Endothelial cell of umbilical vein (primary cell): ENCODE results near the gene NEB. TPM values are rescaled to one million over a fixed set of nuclear protein-coding genes. Genes with fewer than 3 reads are reported as not detected.

Experiments
- BruUV-seq: library from RNA; stranded (reverse); fragments of 400-500 nt; replicated peaks from 2 replicates; lab custom pipeline; 2021; lab: Mats Ljungman, UMichigan
- CTCF ChIA-PET: fragments of 300-600, 350-600 bp; sonication (Branson Sonifier 250); formaldehyde crosslinking; loops from one replicate; lab custom pipeline; 2021; ENCODE audit warnings: antibody characterized with exemption, inconsistent platforms; lab: Charles Lee
- POLR2A ChIA-PET: fragments of 300-600, 350-600 bp; sonication (Branson Sonifier 250); formaldehyde crosslinking; loops from one replicate; lab custom pipeline; 2021; ENCODE audit warnings: antibody characterized with exemption, inconsistent platforms; lab: Charles Lee
- DNase-seq: peaks from one replicate; pipeline ENCODE4 v3.0.0-alpha.2; 2011; ENCODE audit warnings: low read depth, low spot score
- FAIRE-seq: peaks from 2 replicates; lab custom pipeline; 2011; peaks lifted over from hg19 to GRCh38; lab: Jason Lieb, UNC
- H2AFZ ChIP-seq: 2 replicates; pipeline ENCODE4 v1.6.0; 2012; ENCODE audit warnings: low read depth, low read length, control low read depth, inconsistent platforms
- H3K27ac ChIP-seq: 2 replicates; pipeline ENCODE4 v1.5.1; 2011; ENCODE audit warnings: low read depth, mild to moderate bottlenecking, control low read depth, low read length, moderate library complexity; ENCODE audit not compliant: insufficient read depth
- H3K27me3 ChIP-seq, 2 experiments: 2 replicates each; pipeline versions ENCODE4 v1.6.0 to v1.6.1; 2011; ENCODE audit warnings: low read length in 2 of 2, mixed read lengths in 1 of 2; ENCODE audit not compliant: control insufficient read depth in 2 of 2, insufficient read depth in 2 of 2
- H3K36me3 ChIP-seq, 2 experiments: 2 replicates in 1 of 2; 3 replicates in 1 of 2; pipeline ENCODE4 v1.5.1; 2011; ENCODE audit warnings: low read length in 2 of 2, mild to moderate bottlenecking in 1 of 2, moderate library complexity in 1 of 2; ENCODE audit not compliant: control insufficient read depth in 2 of 2, insufficient read depth in 2 of 2; ENCODE audit errors: extremely low read depth in 1 of 2
- H3K4me1 ChIP-seq: 3 replicates; pipeline ENCODE4 v1.5.1; 2011; ENCODE audit warnings: mild to moderate bottlenecking, low read length; ENCODE audit not compliant: control insufficient read depth, insufficient read depth; ENCODE audit errors: extremely low read depth
- H3K4me2 ChIP-seq: 2 replicates; pipeline ENCODE4 v1.6.1; 2011; ENCODE audit warnings: low read length, control low read depth, mixed read lengths; ENCODE audit not compliant: insufficient read depth
- H3K4me3 ChIP-seq, 3 experiments: fragments of 200-600 bp in 1 of 3; sonication (generic), shearing (Covaris generic) in 1 of 3; replicated peaks in 1 of 3; 2 replicates each; pipeline ENCODE4 v1.5.1; 2011 to 2016; ENCODE audit warnings: control low read depth in 3 of 3, low read length in 3 of 3, mild to moderate bottlenecking in 2 of 3, inconsistent platforms in 1 of 3, low read depth in 1 of 3, moderate library complexity in 1 of 3; ENCODE audit not compliant: insufficient read depth in 1 of 3
- H3K79me2 ChIP-seq: 2 replicates; pipeline ENCODE4 v1.6.0; 2012; ENCODE audit warnings: low read length, inconsistent platforms; ENCODE audit not compliant: control insufficient read depth, insufficient read depth
- H3K9ac ChIP-seq: replicated peaks from 2 replicates; pipeline ENCODE3; 2011; ENCODE audit warnings: low read length, control low read depth; ENCODE audit not compliant: insufficient read depth; ENCODE audit errors: extremely low read depth
- H3K9me1 ChIP-seq: replicated peaks from 3 replicates; pipeline ENCODE4 v1.6.0; 2011; ENCODE audit warnings: mild to moderate bottlenecking, low read length; ENCODE audit not compliant: control insufficient read depth, insufficient read depth; ENCODE audit errors: extremely low read depth
- H3K9me3 ChIP-seq: replicated peaks from 2 replicates; pipeline ENCODE4 v1.5.1; 2012; ENCODE audit warnings: low read length, inconsistent platforms; ENCODE audit not compliant: control insufficient read depth, insufficient read depth
- H4K20me1 ChIP-seq: replicated peaks from 2 replicates; pipeline ENCODE3; 2011; ENCODE audit warnings: mild to moderate bottlenecking, low read length; ENCODE audit not compliant: control insufficient read depth, insufficient read depth; ENCODE audit errors: extremely low read depth
- EZH2 ChIP-seq: IDR thresholded peaks from 2 replicates; pipeline ENCODE4 v1.6.1; 2012; ENCODE audit warnings: borderline replicate concordance, low read depth, mild to moderate bottlenecking, moderate library complexity, low read length, inconsistent platforms; ENCODE audit not compliant: severe bottlenecking
- FOS ChIP-seq: IDR thresholded peaks from 2 replicates; pipeline ENCODE4 v1.6.1; 2011; ENCODE audit warnings: mild to moderate bottlenecking, low read length, moderate library complexity, borderline replicate concordance; ENCODE audit not compliant: insufficient read depth
- GATA2 ChIP-seq: IDR thresholded peaks from 2 replicates; pipeline ENCODE4 v1.7.0; 2011; ENCODE audit warnings: low read depth, mild to moderate bottlenecking, moderate library complexity, mixed read lengths, low read length; ENCODE audit not compliant: insufficient read length, insufficient read depth
- JUN ChIP-seq: IDR thresholded peaks from 2 replicates; pipeline ENCODE4 v1.6.1; 2011; ENCODE audit warnings: borderline replicate concordance, low read depth; ENCODE audit not compliant: insufficient read length, insufficient read depth
- MAX ChIP-seq: IDR thresholded peaks from 2 replicates; pipeline ENCODE4 v1.6.1; 2011; ENCODE audit not compliant: insufficient read depth, insufficient read length
- MYC ChIP-seq: IDR thresholded peaks from one replicate; pipeline ENCODE4 v1.6.1; 2011; ENCODE audit warnings: mild to moderate bottlenecking, low read depth, low read length
- POLR2A ChIP-seq: IDR thresholded peaks from 2 replicates; pipeline ENCODE4 v1.6.1; 2012; ENCODE audit warnings: low read depth, mild to moderate bottlenecking, control low read depth, low read length
- POLR2AphosphoS5 ChIP-seq: IDR thresholded peaks from 2 replicates; pipeline ENCODE4 v1.6.1; 2012; ENCODE audit warnings: low read depth, mild to moderate bottlenecking, control low read depth, low read length, moderate library complexity; ENCODE audit not compliant: insufficient read depth
- dilution Hi-C: fragments of 300-500 bp; cut with MboI; formaldehyde crosslinking; loops from one replicate; pipeline ENCODE4 v1.15.0; 2019; ENCODE audit warnings: low sequenced_read_pairs; ENCODE audit not compliant: extremely low pct_ligation_motif_present
- intact Hi-C: fragments of 100-400 bp; cut with micrococcal nuclease; formaldehyde crosslinking; loops from one replicate; pipeline ENCODE4 v1.10.0; 2022
- polyA plus RNA-seq, 4 experiments: library from polyadenylated mRNA; depleted of rRNA in 3 of 4; stranded (reverse) in 3 of 4; unstranded in 1 of 4; fragments of >200 nt; gene quantifications; 2 replicates each; pipeline versions ENCODE4 v1.2.1 to v1.2.3, GENCODE V29; 2011 to 2012; ENCODE audit warnings: missing spikeins in 1 of 4
- total RNA-seq: library from RNA; stranded (reverse); gene quantifications from 2 replicates; pipeline ENCODE4 v1.2.3, GENCODE V29; 2021
- TF ChIP-seq, protein P1 (sequence below), 2 donors: IDR thresholded peaks; 1 replicate in 1 of 2; 2 replicates in 1 of 2; pipeline ENCODE4 v1.5.1; 2011; ENCODE audit warnings: low read length in 2 of 2, mild to moderate bottlenecking in 2 of 2, moderate library complexity in 2 of 2, control low read depth in 1 of 2, inconsistent platforms in 1 of 2, low read depth in 1 of 2; ENCODE audit not compliant: insufficient read depth in 1 of 2; ENCODE audit errors: extremely low read depth in 1 of 2

NEB gene
- total and polyA plus RNA-seq, 2 donors (not counting 3 experiments of a cell fraction or from before 2014, with no cell fraction given): 0.84 to 1.8 TPM

- H3K4me1 ChIP-seq: peaks cover 5% of the 10 kb centered on the region
These were observed 40.9 kb upstream of the NEB start for GRCh38 chr2:151775057-151775740.

GRCh38 chr2:151774506-151774905 is 40.2 kb upstream of the NEB start:
- Histone ChIP-seq H3K9me1 (no peaks in the 10 kb centered on the region), H3K4me3 (no peak overlapping the region), H3K36me3 (peaks cover 0 to 7% of the 10 kb centered on the region in 2 experiments), H2AFZ (no peak overlapping the region), H3K9me3 (no peaks in the 10 kb centered on the region), H3K79me2 (no peaks in the 10 kb centered on the region), H3K27ac (peak overlapping the region; percentile 11), H3K9ac (peak overlapping the region; percentile 3), H3K27me3 (no peaks in the 10 kb centered on the region), H3K4me1 (peaks cover 5% of the 10 kb centered on the region), H4K20me1 (no peaks in the 10 kb centered on the region), H3K4me2 (peak overlapping the region; percentile 47)
- CTCF ChIA-PET: no interaction called here
- DNase-seq (peak; percentile 67), FAIRE-seq (peak; percentile 67)
- BruUV-seq: no TSS peak
- intact Hi-C loops: loop anchor here (5.0 kb wide), 1 partner anchor 272 kb away; no protein-coding TSS in a partner anchor
- TF ChIP-seq FOS (peak; percentile 81), POLR2A (no peak), MYC (no peak), GATA2 (no peak), EZH2 (no peak), JUN (peak; percentile 71), MAX (no peak), POLR2AphosphoS5 (no peak)
- TF ChIP-seq, protein P1, sequence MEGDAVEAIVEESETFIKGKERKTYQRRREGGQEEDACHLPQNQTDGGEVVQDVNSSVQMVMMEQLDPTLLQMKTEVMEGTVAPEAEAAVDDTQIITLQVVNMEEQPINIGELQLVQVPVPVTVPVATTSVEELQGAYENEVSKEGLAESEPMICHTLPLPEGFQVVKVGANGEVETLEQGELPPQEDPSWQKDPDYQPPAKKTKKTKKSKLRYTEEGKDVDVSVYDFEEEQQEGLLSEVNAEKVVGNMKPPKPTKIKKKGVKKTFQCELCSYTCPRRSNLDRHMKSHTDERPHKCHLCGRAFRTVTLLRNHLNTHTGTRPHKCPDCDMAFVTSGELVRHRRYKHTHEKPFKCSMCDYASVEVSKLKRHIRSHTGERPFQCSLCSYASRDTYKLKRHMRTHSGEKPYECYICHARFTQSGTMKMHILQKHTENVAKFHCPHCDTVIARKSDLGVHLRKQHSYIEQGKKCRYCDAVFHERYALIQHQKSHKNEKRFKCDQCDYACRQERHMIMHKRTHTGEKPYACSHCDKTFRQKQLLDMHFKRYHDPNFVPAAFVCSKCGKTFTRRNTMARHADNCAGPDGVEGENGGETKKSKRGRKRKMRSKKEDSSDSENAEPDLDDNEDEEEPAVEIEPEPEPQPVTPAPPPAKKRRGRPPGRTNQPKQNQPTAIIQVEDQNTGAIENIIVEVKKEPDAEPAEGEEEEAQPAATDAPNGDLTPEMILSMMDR (IDR thresholded peaks at IDR 0.05; ENCODE audit: extremely low read depth in 1 of 2, insufficient read depth in 1 of 2, low read depth in 1 of 2, low read length in 2 of 2): no peak
- dilution Hi-C loops: no loop called here
- POLR2A ChIA-PET: no interaction called here

More at GRCh38 chr2:151775057-151775740, 40.9 kb upstream of the NEB start:
- Histone ChIP-seq H3K9me1 (no peaks in the 10 kb centered on the region), H3K79me2 (no peaks in the 10 kb centered on the region), H3K9me3 (no peaks in the 10 kb centered on the region), H4K20me1 (no peaks in the 10 kb centered on the region), H2AFZ (no peak overlapping the region), H3K27ac (peak overlapping the region; percentile 11), H3K4me2 (peak overlapping the region; percentile 47), H3K36me3 (peaks cover 0 to 4% of the 10 kb centered on the region in 2 experiments), H3K4me3 (no peak overlapping the region), H3K9ac (no peak overlapping the region), H3K27me3 (no peaks in the 10 kb centered on the region)
- BruUV-seq: no TSS peak
- dilution Hi-C loops (no loop called here), intact Hi-C loops (no loop called here)
- ChIA-PET POLR2A (no interaction called here), CTCF (no interaction called here)
- TF ChIP-seq POLR2A: no peak
- TF ChIP-seq EZH2: no peak
- TF ChIP-seq MYC: no peak
- DNase-seq (no peak), FAIRE-seq (no peak)
